ENCODE data around the gene MBOAT7. TPM values are rescaled to one million over a fixed set of nuclear protein-coding genes. Genes with fewer than 3 reads are reported as not detected.

The MBOAT7 gene
- total and polyA plus RNA-seq, 4 donors: 10.3 to 31.5 (median 15.0) TPM

DNA sequence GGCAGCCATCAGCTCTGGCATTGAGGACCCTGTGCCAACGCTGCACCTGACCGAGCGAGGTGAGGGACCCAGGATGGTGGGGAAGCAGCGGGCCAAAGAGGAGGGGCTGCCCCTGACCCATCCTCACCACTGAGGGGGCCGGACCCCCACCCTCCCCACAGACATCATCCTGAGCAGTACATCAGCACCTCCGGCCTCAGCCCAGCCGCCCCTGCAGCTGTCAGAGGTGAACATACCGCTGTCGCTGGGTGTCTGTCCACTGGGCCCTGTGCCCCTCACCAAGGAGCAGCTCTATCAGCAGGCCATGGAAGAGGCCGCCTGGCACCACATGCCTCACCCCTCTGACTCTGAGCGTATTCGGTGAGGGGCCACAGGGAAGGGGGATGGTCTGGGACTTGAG, 37.1 kb downstream of the MBOAT7 start:
- Histone ChIP-seq H3K9me3 (ENCODE audit: control insufficient read depth in 4 of 4, low read length in 3 of 4) (no peaks in the 10 kb centered on the region), H3K4me1 (ENCODE audit: control insufficient read depth in 4 of 4, insufficient read depth in 4 of 4, low read length in 3 of 4) (no peaks in the 10 kb centered on the region), H3K4me3 (ENCODE audit: low read depth in 1 of 3, low read length in 3 of 3) (no peak overlapping the region), H3K36me3 (ENCODE audit: control insufficient read depth in 4 of 4, insufficient read depth in 3 of 4, low read depth in 1 of 4, low read length in 3 of 4) (peaks cover 36 to 94% (median 60%) of the 10 kb centered on the region in 4 donors), H3K9ac (ENCODE audit: low read depth in 1 of 2, low read length in 2 of 2) (no peak overlapping the region), H3K27me3 (ENCODE audit: control insufficient read depth in 4 of 4, insufficient read depth in 4 of 4, low read length in 3 of 4) (no peaks in the 10 kb centered on the region), H3K27ac (ENCODE audit: low read depth in 1 of 2, low read length in 2 of 2) (no peak overlapping the region)
- 94% methylated on average over 12 of the region's 12 CpGs for WGBS
- TF ChIP-seq HNF4A (conservative IDR thresholded peaks at IDR 0.05): no peak
- TF ChIP-seq EGR1 (IDR thresholded peaks at IDR 0.05; ENCODE audit: low read depth in 2 of 2): no peak
- TF ChIP-seq SP1 (IDR thresholded peaks at IDR 0.05): no peak
- TF ChIP-seq, protein P1, sequence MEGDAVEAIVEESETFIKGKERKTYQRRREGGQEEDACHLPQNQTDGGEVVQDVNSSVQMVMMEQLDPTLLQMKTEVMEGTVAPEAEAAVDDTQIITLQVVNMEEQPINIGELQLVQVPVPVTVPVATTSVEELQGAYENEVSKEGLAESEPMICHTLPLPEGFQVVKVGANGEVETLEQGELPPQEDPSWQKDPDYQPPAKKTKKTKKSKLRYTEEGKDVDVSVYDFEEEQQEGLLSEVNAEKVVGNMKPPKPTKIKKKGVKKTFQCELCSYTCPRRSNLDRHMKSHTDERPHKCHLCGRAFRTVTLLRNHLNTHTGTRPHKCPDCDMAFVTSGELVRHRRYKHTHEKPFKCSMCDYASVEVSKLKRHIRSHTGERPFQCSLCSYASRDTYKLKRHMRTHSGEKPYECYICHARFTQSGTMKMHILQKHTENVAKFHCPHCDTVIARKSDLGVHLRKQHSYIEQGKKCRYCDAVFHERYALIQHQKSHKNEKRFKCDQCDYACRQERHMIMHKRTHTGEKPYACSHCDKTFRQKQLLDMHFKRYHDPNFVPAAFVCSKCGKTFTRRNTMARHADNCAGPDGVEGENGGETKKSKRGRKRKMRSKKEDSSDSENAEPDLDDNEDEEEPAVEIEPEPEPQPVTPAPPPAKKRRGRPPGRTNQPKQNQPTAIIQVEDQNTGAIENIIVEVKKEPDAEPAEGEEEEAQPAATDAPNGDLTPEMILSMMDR (IDR thresholded peaks at IDR 0.05; ENCODE audit: low read depth, low read length, missing input control): no peak
- DNase-seq (ENCODE audit: low spot score): no peak

DNA sequence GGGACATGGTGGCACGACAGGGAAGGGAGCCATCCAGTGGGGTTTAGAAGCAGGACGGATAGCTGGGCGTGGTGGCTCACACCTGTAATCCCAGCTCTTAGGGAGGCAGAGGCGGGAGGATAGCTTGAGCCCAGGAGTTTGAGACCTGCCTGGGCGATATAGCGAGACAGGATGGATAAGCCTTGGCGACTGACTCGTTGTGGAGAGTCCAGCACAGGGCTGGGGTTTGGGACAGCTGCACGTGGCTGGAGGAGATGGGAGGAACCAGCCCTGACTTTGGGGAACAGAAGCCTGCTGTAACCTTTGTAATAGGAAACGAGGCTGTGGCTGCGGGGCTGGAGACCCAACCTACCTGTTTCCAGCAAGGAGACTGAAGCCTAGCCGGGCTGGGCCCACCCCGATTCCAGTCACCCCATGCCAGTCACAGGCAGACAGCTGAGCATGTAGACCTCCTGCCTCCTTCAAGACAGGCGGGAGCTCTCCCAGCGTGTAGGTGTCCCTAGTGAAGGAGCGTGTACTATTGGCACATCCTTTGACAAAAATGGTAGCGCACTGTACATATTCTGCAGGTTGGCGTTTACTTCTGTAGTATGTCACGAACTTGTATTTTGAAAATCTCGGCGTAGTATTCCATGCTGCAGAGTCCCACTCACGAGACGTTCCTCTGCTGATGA, 37.9 kb downstream of the MBOAT7 start:
- peaks cover 29 to 94% (median 62%) of the 10 kb centered on the region in 4 donors for H3K36me3 ChIP-seq (ENCODE audit: control insufficient read depth in 4 of 4, insufficient read depth in 3 of 4, low read depth in 1 of 4, low read length in 3 of 4)
- no peaks in the 10 kb centered on the region for H3K9me3 ChIP-seq (ENCODE audit: control insufficient read depth in 4 of 4, low read length in 3 of 4)
- no peak overlapping the region for H3K9ac ChIP-seq (ENCODE audit: low read depth in 1 of 2, low read length in 2 of 2)
- no peak for DNase-seq (ENCODE audit: low spot score)
- TF ChIP-seq RXRA (IDR thresholded peaks at IDR 0.05) (no peak), HNF4G (IDR thresholded peaks at IDR 0.05) (no peak), SP1 (IDR thresholded peaks at IDR 0.05) (no peak)
- H3K27ac ChIP-seq (ENCODE audit: low read depth in 1 of 2, low read length in 2 of 2): no peak overlapping the region
- H3K4me3 ChIP-seq (ENCODE audit: low read depth in 1 of 3, low read length in 3 of 3): no peak overlapping the region
- no peaks in the 10 kb centered on the region for H3K4me1 ChIP-seq (ENCODE audit: control insufficient read depth in 4 of 4, insufficient read depth in 4 of 4, low read length in 3 of 4)
- WGBS: 88% methylated on average over 23 of the region's 23 CpGs
- no peaks in the 10 kb centered on the region for H3K27me3 ChIP-seq (ENCODE audit: control insufficient read depth in 4 of 4, insufficient read depth in 4 of 4, low read length in 3 of 4)

GRCh38 chr19:54149021-54149812, 40.2 kb downstream of the MBOAT7 start:
- 87% methylated on average over 12 of the region's 12 CpGs for WGBS
- TF ChIP-seq ATF3 (IDR thresholded peaks at IDR 0.05) (no peak), GABPA (IDR thresholded peaks at IDR 0.05 in 1 of 2, conservative IDR thresholded peaks at IDR 0.05 in 1 of 2) (no peak), SP1 (IDR thresholded peaks at IDR 0.05) (no peak), HNF4G (IDR thresholded peaks at IDR 0.05) (no peak), HNF4A (conservative IDR thresholded peaks at IDR 0.05) (no peak), RAD21 (IDR thresholded peaks at IDR 0.05) (no peak), RXRA (IDR thresholded peaks at IDR 0.05) (no peak), TAF1 (conservative IDR thresholded peaks at IDR 0.05) (no peak)
- TF ChIP-seq, protein P2, sequence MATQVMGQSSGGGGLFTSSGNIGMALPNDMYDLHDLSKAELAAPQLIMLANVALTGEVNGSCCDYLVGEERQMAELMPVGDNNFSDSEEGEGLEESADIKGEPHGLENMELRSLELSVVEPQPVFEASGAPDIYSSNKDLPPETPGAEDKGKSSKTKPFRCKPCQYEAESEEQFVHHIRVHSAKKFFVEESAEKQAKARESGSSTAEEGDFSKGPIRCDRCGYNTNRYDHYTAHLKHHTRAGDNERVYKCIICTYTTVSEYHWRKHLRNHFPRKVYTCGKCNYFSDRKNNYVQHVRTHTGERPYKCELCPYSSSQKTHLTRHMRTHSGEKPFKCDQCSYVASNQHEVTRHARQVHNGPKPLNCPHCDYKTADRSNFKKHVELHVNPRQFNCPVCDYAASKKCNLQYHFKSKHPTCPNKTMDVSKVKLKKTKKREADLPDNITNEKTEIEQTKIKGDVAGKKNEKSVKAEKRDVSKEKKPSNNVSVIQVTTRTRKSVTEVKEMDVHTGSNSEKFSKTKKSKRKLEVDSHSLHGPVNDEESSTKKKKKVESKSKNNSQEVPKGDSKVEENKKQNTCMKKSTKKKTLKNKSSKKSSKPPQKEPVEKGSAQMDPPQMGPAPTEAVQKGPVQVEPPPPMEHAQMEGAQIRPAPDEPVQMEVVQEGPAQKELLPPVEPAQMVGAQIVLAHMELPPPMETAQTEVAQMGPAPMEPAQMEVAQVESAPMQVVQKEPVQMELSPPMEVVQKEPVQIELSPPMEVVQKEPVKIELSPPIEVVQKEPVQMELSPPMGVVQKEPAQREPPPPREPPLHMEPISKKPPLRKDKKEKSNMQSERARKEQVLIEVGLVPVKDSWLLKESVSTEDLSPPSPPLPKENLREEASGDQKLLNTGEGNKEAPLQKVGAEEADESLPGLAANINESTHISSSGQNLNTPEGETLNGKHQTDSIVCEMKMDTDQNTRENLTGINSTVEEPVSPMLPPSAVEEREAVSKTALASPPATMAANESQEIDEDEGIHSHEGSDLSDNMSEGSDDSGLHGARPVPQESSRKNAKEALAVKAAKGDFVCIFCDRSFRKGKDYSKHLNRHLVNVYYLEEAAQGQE (IDR thresholded peaks at IDR 0.05): no peak
- TF ChIP-seq, protein P1 (IDR thresholded peaks at IDR 0.05; ENCODE audit: low read depth, low read length, missing input control): no peak
- TF ChIP-seq, protein P3, sequence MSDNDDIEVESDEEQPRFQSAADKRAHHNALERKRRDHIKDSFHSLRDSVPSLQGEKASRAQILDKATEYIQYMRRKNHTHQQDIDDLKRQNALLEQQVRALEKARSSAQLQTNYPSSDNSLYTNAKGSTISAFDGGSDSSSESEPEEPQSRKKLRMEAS (IDR thresholded peaks at IDR 0.05): no peak
- no peak for DNase-seq (ENCODE audit: low spot score)

More at GRCh38 chr19:54149021-54149812, 40.2 kb downstream of the MBOAT7 start:
- H3K4me1 ChIP-seq (ENCODE audit: control insufficient read depth in 4 of 4, insufficient read depth in 4 of 4, low read length in 3 of 4): no peaks in the 10 kb centered on the region
- H3K4me3 ChIP-seq (ENCODE audit: low read depth in 1 of 3, low read length in 3 of 3): no peak overlapping the region
- no peak overlapping the region for H3K9ac ChIP-seq (ENCODE audit: low read depth in 1 of 2, low read length in 2 of 2)
- peaks cover 30 to 94% (median 56%) of the 10 kb centered on the region in 4 donors for H3K36me3 ChIP-seq (ENCODE audit: control insufficient read depth in 4 of 4, insufficient read depth in 3 of 4, low read depth in 1 of 4, low read length in 3 of 4)
- no peaks in the 10 kb centered on the region for H3K27me3 ChIP-seq (ENCODE audit: control insufficient read depth in 4 of 4, insufficient read depth in 4 of 4, low read length in 3 of 4)
- no peak overlapping the region for H3K27ac ChIP-seq (ENCODE audit: low read depth in 1 of 2, low read length in 2 of 2)
- no peaks in the 10 kb centered on the region for H3K9me3 ChIP-seq (ENCODE audit: control insufficient read depth in 4 of 4, low read length in 3 of 4)
